AG09319 (cell line): ENCODE results near the gene TMOD4.

ENCODE experiments used
- DNase-seq: peaks from one replicate; pipeline ENCODE4 v3.0.0-alpha.2; 2010; ENCODE audit warnings: low read depth; ENCODE audit errors: extremely low read depth
- TF ChIP-seq, protein P1 (sequence below): IDR thresholded peaks from 2 replicates; pipeline ENCODE4 v1.5.1; 2011; ENCODE audit warnings: low read depth, mild to moderate bottlenecking, inconsistent platforms, low read length, moderate library complexity

Gene TMOD4

DNA sequence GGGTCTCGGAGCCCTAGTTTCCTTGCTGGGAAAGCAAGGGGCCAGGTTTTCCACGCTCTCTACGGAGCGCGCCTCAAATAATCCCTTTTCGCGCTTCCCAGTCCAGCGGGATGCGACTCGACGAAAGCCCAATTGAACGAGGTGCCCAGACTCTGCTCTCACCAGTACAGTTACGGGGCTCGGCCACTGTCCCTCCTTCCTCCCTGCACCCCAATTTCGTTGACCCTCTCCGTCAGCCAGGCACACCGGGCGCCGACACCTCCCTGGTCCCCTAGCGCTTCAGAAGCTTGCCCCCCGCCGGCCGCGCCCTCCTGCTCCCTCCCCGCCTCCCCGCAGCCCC is 29.7 kb downstream of the TMOD4 start:
- DNase-seq = no peak
- TF ChIP-seq, protein P1, sequence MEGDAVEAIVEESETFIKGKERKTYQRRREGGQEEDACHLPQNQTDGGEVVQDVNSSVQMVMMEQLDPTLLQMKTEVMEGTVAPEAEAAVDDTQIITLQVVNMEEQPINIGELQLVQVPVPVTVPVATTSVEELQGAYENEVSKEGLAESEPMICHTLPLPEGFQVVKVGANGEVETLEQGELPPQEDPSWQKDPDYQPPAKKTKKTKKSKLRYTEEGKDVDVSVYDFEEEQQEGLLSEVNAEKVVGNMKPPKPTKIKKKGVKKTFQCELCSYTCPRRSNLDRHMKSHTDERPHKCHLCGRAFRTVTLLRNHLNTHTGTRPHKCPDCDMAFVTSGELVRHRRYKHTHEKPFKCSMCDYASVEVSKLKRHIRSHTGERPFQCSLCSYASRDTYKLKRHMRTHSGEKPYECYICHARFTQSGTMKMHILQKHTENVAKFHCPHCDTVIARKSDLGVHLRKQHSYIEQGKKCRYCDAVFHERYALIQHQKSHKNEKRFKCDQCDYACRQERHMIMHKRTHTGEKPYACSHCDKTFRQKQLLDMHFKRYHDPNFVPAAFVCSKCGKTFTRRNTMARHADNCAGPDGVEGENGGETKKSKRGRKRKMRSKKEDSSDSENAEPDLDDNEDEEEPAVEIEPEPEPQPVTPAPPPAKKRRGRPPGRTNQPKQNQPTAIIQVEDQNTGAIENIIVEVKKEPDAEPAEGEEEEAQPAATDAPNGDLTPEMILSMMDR = no peak

DNA sequence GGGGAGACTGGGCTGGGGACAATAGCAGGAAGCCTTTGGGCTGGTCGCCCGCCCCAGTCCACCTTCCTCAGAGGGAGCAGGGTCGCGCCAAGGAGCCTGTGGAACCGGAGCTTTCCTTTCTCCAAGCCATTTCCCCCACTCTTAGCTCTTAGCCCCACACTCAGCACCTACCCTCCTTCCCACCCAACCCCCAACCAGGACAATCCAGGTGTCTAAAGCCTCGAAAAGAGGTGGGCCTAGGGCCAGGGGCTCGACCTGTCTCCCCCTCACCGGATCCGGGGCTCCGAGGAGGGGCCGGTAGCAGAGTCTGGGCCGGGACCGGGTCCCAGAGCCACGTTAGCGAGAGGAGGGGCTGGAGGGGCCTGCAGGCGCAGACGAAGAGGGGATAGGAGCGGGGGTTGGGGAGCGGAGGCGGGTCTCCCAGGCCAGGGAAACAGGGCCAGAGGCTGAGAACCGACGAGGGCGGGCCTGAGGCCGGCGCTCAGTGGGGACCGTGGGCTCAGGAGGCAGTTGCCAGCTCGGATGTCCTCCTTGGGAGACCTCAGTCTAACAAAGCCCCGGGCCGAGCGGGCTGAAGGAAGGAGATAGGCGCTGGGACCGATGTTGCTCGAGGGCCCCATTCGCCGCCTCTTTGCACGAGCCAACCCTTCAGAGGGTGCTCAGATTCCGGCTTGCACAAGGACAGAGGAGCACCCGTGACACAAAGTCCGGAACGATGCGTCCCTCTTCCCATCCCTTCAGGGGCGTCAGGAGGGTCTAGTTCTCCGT is 30.3 kb downstream of the TMOD4 start:
- no peak for DNase-seq
- TF ChIP-seq, protein P1 = no peak

DNA sequence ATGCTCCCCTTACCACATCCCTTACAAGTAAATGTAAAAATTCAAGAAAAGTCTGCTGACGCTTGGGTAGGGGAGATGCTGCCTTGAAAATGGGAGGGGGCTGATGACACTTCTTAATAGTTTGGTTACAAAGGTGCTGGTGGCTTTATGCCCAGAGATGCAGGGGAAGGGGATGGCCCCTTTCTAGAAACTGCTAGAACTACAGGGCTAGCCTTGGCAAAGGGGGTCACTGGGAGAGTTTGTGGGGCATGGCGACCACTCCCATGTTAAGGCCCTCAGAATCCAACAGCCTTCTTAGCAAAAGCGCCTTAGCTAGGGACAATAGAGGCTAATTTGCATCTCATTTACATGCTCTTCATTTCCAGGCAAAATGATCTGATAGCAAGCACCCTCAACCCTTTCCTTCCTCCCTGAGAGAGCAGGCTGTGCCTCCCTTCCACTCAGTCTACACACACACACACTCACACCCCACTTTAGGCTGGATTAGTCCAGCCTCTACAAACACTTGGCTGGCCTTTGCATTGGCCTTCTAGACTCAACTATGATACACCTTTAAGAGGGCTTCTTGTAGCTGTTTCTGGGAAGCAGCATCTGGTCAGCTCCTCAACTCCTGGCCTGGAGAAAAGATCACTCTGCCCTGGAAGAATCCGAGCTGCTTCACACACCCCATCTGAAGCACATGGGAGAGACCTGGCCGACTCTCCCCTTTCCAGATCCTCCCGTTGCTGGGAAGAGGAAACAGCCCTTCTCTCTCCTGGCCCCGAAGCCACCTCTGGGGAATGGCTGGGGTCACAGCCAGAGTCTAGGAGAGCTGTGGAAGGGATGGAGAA is 31.1 kb downstream of the TMOD4 start:
- TF ChIP-seq, protein P1 = no peak
- DNase-seq = no peak

DNA sequence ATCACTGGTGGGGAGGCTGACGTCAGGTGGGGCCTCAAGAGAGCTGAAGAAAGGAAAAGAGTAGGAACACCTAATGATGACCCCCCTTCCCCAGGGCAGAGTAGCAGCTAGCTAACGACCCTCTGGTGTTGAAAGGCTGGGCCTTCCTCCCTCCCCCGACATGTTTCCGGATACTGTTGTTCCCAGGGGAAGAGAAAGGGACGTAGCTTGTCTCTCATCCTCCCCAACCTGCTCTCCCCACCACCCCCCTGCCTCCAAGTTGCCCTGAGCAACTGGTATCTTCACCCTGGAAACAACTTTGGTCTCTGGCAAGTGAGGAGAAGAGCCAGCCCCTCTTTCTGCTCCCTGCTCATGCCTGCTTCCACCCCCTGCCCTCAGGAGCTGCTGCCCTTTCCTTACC is 31.8 kb downstream of the TMOD4 start:
- TF ChIP-seq, protein P1 = no peak
- no peak for DNase-seq

DNA sequence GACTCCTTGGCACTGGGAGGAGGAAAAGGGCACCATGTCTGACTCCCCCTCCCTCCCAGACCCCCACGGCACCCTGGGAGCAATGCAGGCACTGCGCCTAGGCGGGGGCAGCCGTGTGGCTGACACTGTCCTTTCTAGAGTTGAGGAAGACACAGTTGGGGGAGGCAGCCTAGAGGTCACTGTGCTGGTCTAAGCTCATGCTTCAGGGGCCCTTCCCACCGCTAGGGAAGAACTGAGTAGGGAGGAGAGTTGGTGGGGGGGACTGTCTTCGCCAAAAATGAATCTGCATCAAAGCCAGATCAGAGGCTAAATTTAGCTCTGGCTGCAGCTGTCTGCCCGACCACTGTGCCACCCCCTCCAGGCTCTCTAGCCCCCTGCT is 32.7 kb downstream of the TMOD4 start:
- DNase-seq = no peak
- TF ChIP-seq, protein P1 = no peak

DNA sequence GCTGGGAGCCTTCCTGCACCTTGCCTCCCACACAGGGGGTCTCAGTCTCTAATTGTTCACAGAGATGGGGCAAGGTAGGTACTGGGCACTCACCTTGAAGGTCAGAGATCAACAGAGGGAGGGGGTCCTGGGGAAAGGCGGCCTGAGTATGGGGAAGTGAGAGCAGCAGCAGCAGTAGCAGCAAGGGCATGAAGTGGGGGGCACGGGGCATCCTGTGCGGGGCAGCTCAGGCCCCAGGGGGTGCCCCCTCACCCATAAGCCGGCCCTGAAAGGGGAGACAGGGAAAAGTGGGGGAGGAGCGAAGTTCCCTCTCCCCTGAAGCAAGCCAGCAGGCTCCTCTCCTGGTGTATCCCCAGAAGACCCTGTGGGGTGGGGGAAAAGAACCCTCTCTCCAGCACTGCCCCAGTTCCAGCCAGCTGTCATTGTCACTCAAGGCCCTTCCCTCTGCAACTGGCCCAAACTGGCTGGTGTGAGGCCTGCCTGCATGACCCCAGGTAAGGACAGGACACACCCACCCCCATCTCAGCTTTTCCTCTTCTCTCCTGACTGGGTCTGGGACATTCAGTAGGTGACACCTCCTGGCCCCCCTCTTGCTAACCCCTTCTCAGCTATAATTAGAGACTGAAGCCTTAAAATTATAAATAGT is 33.2 kb downstream of the TMOD4 start:
- TF ChIP-seq, protein P1 = no peak
- no peak for DNase-seq

DNA sequence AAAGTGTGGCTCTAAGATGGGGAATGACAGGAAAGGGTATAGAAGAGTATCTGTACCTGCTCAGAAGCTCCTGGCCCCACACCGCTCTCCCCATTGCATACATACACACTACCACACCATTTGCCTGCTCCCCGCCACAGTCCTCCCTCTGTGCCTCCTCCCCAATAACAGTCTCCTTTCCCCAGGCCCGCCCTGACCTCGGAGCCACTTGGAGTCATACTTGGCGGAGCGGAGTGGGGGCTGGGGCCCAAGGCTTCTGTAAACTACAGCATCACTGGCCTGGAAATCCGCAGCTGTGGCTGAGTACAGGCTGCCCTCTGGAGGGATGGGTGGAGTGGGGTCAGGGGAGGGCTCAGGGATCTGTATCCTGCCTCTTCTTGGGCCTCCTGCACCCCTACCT is 38.0 kb downstream of the TMOD4 start:
- TF ChIP-seq, protein P1 = no peak

More for the DNA sequence above, 38.0 kb downstream of the TMOD4 start:
- DNase-seq = no peak
